ENCODE results near the gene MEP1A. TPM values are rescaled to one million over a fixed set of nuclear protein-coding genes. Genes with fewer than 3 reads are reported as not detected.

MEP1A gene
- total RNA-seq, 1 experiment from 2014 or later: not detected

DNA sequence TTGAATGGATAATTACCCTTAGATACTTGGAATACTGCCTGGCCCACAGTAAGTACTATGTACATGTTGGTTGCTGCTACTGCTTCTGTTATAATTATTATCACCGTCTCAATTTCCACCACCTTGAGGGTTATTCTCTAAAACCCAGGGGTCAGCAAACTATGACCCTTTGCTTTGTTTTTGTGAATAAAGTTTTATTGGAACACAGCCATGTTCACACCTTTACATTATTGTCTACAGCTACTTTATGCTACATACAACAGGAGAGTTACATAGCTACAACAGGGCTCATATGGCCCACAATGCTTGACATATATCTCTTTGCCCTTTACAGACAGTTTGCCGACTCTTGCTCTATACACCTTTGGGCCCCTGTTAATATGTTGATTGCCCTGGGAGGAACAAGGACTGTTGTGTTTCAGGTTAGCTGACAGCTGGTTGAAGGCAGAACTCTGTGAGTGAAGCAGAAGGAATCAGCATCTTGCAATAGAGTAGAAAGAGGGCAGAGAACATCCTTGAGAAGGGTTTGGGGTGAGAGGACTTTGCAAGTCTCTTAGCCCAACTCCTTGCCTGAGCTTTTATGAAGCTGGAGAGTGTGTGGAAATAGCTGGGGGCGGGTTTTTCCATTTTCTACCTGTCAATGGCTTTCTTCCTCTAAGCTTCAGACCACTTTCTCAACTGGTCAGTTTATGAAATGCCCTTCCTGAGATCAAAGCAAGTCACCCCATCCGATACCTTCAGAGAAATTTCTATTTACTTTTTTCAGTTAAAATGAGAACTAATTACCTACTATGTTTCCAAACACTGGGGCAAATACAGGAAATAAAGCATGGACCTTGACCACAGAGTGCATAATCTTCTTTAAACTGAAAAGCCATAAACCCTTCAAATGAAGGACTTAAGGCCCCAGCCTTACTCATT lies 3.5 kb upstream of the MEP1A start:
- no TSS peak for BruUV-seq (replicated peaks)
- ATAC-seq (no peak), DNase-seq (no peak)
- H3K27me3 ChIP-seq (ENCODE audit: low read length): no peaks in the 10 kb centered on the region
- H3K4me3 ChIP-seq (ENCODE audit: low read length): no peak overlapping the region
- H2AFZ ChIP-seq (ENCODE audit: low read length): no peak overlapping the region
- H4K20me1 ChIP-seq (ENCODE audit: low read length): no peaks in the 10 kb centered on the region
- intact Hi-C loops (cut with micrococcal nuclease): no loop called here
- H3K9me2 ChIP-seq (replicated peaks; ENCODE audit: low read length): no peaks in the 10 kb centered on the region
- H3K27ac ChIP-seq (ENCODE audit: low read length): no peak overlapping the region
- CTCF ChIA-PET: no interaction called here
- no peaks in the 10 kb centered on the region for H3K4me1 ChIP-seq (ENCODE audit: insufficient read depth, low read length)
- H3K9ac ChIP-seq (ENCODE audit: low read length): no peak overlapping the region
- H3F3A ChIP-seq (ENCODE audit: low read length, unreplicated experiment): no peaks in the 10 kb centered on the region
- no peaks in the 10 kb centered on the region for H3K79me2 ChIP-seq (ENCODE audit: low read length)
- POLR2A ChIA-PET (ENCODE audit: unreplicated experiment): no interaction called here
- H3K4me2 ChIP-seq (ENCODE audit: low read length): no peak overlapping the region
- TF ChIP-seq EZH2phosphoT487 (IDR thresholded peaks at IDR 0.05; ENCODE audit: borderline replicate concordance, low read length) (no peak), EZH2 (IDR thresholded peaks at IDR 0.05; ENCODE audit: low read length, unreplicated experiment) (no peak)
- TF ChIP-seq, protein P1, sequence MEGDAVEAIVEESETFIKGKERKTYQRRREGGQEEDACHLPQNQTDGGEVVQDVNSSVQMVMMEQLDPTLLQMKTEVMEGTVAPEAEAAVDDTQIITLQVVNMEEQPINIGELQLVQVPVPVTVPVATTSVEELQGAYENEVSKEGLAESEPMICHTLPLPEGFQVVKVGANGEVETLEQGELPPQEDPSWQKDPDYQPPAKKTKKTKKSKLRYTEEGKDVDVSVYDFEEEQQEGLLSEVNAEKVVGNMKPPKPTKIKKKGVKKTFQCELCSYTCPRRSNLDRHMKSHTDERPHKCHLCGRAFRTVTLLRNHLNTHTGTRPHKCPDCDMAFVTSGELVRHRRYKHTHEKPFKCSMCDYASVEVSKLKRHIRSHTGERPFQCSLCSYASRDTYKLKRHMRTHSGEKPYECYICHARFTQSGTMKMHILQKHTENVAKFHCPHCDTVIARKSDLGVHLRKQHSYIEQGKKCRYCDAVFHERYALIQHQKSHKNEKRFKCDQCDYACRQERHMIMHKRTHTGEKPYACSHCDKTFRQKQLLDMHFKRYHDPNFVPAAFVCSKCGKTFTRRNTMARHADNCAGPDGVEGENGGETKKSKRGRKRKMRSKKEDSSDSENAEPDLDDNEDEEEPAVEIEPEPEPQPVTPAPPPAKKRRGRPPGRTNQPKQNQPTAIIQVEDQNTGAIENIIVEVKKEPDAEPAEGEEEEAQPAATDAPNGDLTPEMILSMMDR (conservative IDR thresholded peaks at IDR 0.05; ENCODE audit: low read depth, low read length): no peak
- no peaks in the 10 kb centered on the region for H3K36me3 ChIP-seq (ENCODE audit: low read depth, low read length)
- H3K9me3 ChIP-seq (ENCODE audit: low read length): no peaks in the 10 kb centered on the region

DNA sequence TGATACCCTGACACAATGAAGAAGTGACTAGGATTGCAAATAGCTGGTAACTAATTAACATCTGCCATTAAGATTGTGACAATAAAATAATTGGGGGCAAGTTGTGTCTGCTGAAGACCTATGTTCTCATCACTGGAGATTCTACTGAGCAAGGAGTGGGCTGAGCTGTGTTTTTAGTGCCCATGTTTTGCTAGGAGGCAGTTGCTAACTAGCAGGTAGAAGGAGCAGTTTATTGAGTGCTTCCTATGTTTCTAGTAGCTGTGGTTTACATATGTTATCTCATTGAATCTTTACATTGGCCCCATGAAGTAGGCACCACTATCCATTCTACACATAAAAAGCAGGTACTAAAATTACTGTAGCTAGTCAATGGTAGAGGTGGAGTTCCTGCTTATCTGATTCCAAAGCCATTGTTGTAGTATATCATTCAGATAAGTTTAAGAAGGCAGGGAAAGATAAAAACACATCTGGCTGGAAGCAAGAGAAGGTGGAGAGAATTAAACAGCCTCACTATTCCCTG lies 2.8 kb upstream of the MEP1A start:
- H3K36me3 ChIP-seq (ENCODE audit: low read depth, low read length): no peaks in the 10 kb centered on the region
- intact Hi-C loops (cut with micrococcal nuclease): no loop called here
- H3K9ac ChIP-seq (ENCODE audit: low read length): no peak overlapping the region
- ATAC-seq (no peak), DNase-seq (no peak)
- H3K4me3 ChIP-seq (ENCODE audit: low read length): no peak overlapping the region
- H3K9me3 ChIP-seq (ENCODE audit: low read length): no peaks in the 10 kb centered on the region
- no peaks in the 10 kb centered on the region for H4K20me1 ChIP-seq (ENCODE audit: low read length)
- H3K27ac ChIP-seq (ENCODE audit: low read length): no peak overlapping the region
- no peak overlapping the region for H3K4me2 ChIP-seq (ENCODE audit: low read length)
- no peaks in the 10 kb centered on the region for H3K27me3 ChIP-seq (ENCODE audit: low read length)
- no peak overlapping the region for H2AFZ ChIP-seq (ENCODE audit: low read length)
- H3F3A ChIP-seq (ENCODE audit: low read length, unreplicated experiment): no peaks in the 10 kb centered on the region
- CTCF ChIA-PET: no interaction called here
- no TSS peak for BruUV-seq (replicated peaks)
- H3K4me1 ChIP-seq (ENCODE audit: insufficient read depth, low read length): no peaks in the 10 kb centered on the region
- TF ChIP-seq EZH2 (IDR thresholded peaks at IDR 0.05; ENCODE audit: low read length, unreplicated experiment) (no peak), EZH2phosphoT487 (IDR thresholded peaks at IDR 0.05; ENCODE audit: borderline replicate concordance, low read length) (no peak)
- TF ChIP-seq, protein P1 (conservative IDR thresholded peaks at IDR 0.05; ENCODE audit: low read depth, low read length): no peak
- no peaks in the 10 kb centered on the region for H3K9me2 ChIP-seq (replicated peaks; ENCODE audit: low read length)
- POLR2A ChIA-PET (ENCODE audit: unreplicated experiment): no interaction called here
- no peaks in the 10 kb centered on the region for H3K79me2 ChIP-seq (ENCODE audit: low read length)

DNA sequence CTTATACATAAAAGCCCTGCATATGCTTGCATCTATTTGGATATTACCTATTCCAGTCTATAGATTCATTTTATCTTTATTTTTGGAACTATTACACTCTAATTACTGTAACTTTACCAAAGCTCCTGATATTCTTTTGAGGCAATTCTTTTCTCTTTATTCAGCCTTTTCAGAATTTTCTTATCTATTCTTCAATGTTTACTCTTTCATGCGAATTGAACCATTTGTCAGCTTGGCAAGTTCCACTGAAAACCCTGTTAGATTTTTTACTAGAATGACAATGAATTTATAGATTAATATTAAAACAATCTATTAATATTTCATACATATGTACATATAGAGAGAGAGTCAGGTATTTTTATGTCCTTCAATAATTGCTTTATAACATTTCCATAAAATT lies 554 bp upstream of the MEP1A start:
- CTCF ChIA-PET: no interaction called here
- H3K9me3 ChIP-seq (ENCODE audit: low read length): no peaks in the 10 kb centered on the region
- intact Hi-C loops (cut with micrococcal nuclease): no loop called here
- ATAC-seq (no peak), DNase-seq (no peak)
- H2AFZ ChIP-seq (ENCODE audit: low read length): no peak overlapping the region
- no peak overlapping the region for H3K4me3 ChIP-seq (ENCODE audit: low read length)
- no peak for TF ChIP-seq EZH2 (IDR thresholded peaks at IDR 0.05; ENCODE audit: low read length, unreplicated experiment)
- no peak for TF ChIP-seq EZH2phosphoT487 (IDR thresholded peaks at IDR 0.05; ENCODE audit: borderline replicate concordance, low read length)
- TF ChIP-seq, protein P1 (conservative IDR thresholded peaks at IDR 0.05; ENCODE audit: low read depth, low read length): no peak
- H3K27me3 ChIP-seq (ENCODE audit: low read length): no peaks in the 10 kb centered on the region
- no peaks in the 10 kb centered on the region for H3K36me3 ChIP-seq (ENCODE audit: low read depth, low read length)
- no peak overlapping the region for H3K9ac ChIP-seq (ENCODE audit: low read length)
- no peak overlapping the region for H3K4me2 ChIP-seq (ENCODE audit: low read length)
- H3F3A ChIP-seq (ENCODE audit: low read length, unreplicated experiment): no peaks in the 10 kb centered on the region
- no peaks in the 10 kb centered on the region for H3K4me1 ChIP-seq (ENCODE audit: insufficient read depth, low read length)
- H4K20me1 ChIP-seq (ENCODE audit: low read length): no peaks in the 10 kb centered on the region
- H3K9me2 ChIP-seq (replicated peaks; ENCODE audit: low read length): no peaks in the 10 kb centered on the region
- POLR2A ChIA-PET (ENCODE audit: unreplicated experiment): no interaction called here
- no TSS peak for BruUV-seq (replicated peaks)
- H3K79me2 ChIP-seq (ENCODE audit: low read length): no peaks in the 10 kb centered on the region
- no peak overlapping the region for H3K27ac ChIP-seq (ENCODE audit: low read length)

All from PC-3 (cell line).